Fibroblast of the aortic adventitia (primary cell): ENCODE measurements around the gene SWI5. TPM values are rescaled to one million over a fixed set of nuclear protein-coding genes. Genes with fewer than 3 reads are reported as not detected.

Source experiments
- DNase-seq: peaks from one replicate; pipeline ENCODE4 v3.0.0-alpha.2; 2010; ENCODE audit warnings: low read depth
- H3K4me3 ChIP-seq: 2 replicates; pipeline ENCODE4 v1.5.1; 2011; ENCODE audit warnings: low read depth, mild to moderate bottlenecking, control low read depth, low read length, moderate library complexity
- CTCF ChIP-seq: IDR thresholded peaks from 2 replicates; pipeline ENCODE4 v1.5.1; 2011; ENCODE audit warnings: mild to moderate bottlenecking, low read length, control low read depth, inconsistent platforms; ENCODE audit not compliant: insufficient read depth
- total RNA-seq: library from RNA; depleted of rRNA; stranded (reverse); fragments of >200 nt; gene quantifications from 2 replicates; pipeline ENCODE4 v1.2.3, GENCODE V29; 2012; ENCODE audit warnings: low replicate concordance

Gene SWI5
- total RNA-seq, 1 donor: 35.2 TPM

- no peak for TF ChIP-seq CTCF
- H3K4me3 ChIP-seq: no peak overlapping the region
- DNase-seq: no peak
Measured at GRCh38 chr9:128246471-128246870, 29.6 kb upstream of the SWI5 start.

- H3K4me3 ChIP-seq: no peak overlapping the region
- TF ChIP-seq CTCF: no peak
- no peak for DNase-seq
Measured at GRCh38 chr9:128247226-128247803, 28.8 kb upstream of the SWI5 start.

GRCh38 chr9:128249558-128249907, 26.5 kb upstream of the SWI5 start:
- H3K4me3 ChIP-seq: no peak overlapping the region
- TF ChIP-seq CTCF: no peak
- no peak for DNase-seq

- no peak overlapping the region for H3K4me3 ChIP-seq
- peak; percentile 50 for DNase-seq
- TF ChIP-seq CTCF: no peak
Measured at GRCh38 chr9:128249908-128250838, 25.9 kb upstream of the SWI5 start.

- no peak for DNase-seq
- no peak overlapping the region for H3K4me3 ChIP-seq
- no peak for TF ChIP-seq CTCF
Measured at GRCh38 chr9:128250839-128251731, 25.0 kb upstream of the SWI5 start.

- TF ChIP-seq CTCF: no peak
- DNase-seq: peak; percentile 28
- no peak overlapping the region for H3K4me3 ChIP-seq
Measured at GRCh38 chr9:128251732-128252100, 24.4 kb upstream of the SWI5 start.
